GM19043 (cell line): ENCODE results near the gene PACSIN1.

ENCODE experiments used
- ATAC-seq: cut with Tn5 transposase; IDR thresholded peaks from one replicate; pipeline ENCODE4 v1.9.1; 2021; ENCODE audit warnings: low read depth; ENCODE audit not compliant: unreplicated experiment

Gene PACSIN1

GRCh38 chr6:34558172-34558714 is 92.4 kb downstream of the PACSIN1 start:
- no peak for ATAC-seq

GRCh38 chr6:34559651-34560365 is 93.9 kb downstream of the PACSIN1 start:
- no peak for ATAC-seq

GRCh38 chr6:34560366-34561226 is 94.7 kb downstream of the PACSIN1 start:
- ATAC-seq = no peak

- no peak for ATAC-seq
Measured at GRCh38 chr6:34561227-34561530, 95.3 kb downstream of the PACSIN1 start.

GRCh38 chr6:34562350-34562749 is 96.5 kb downstream of the PACSIN1 start:
- no peak for ATAC-seq

GRCh38 chr6:34562861-34563512 is 97.1 kb downstream of the PACSIN1 start:
- ATAC-seq = no peak

GRCh38 chr6:34563513-34563870 is 97.6 kb downstream of the PACSIN1 start:
- no peak for ATAC-seq

GRCh38 chr6:34564181-34564580 is 98.3 kb downstream of the PACSIN1 start:
- ATAC-seq = no peak

- ATAC-seq = no peak
Measured at GRCh38 chr6:34565722-34566137, 99.9 kb downstream of the PACSIN1 start.

GRCh38 chr6:34566830-34567546 is 101.1 kb downstream of the PACSIN1 start:
- no peak for ATAC-seq

GRCh38 chr6:34568341-34569201 is 102.7 kb downstream of the PACSIN1 start:
- no peak for ATAC-seq

- no peak for ATAC-seq
Measured at GRCh38 chr6:34569361-34569973, 103.6 kb downstream of the PACSIN1 start.

GRCh38 chr6:34570066-34570833 is 104.4 kb downstream of the PACSIN1 start:
- no peak for ATAC-seq

- no peak for ATAC-seq
Measured at GRCh38 chr6:34571388-34571787, 105.5 kb downstream of the PACSIN1 start.

- ATAC-seq = no peak
Measured at GRCh38 chr6:34572021-34572420, 106.1 kb downstream of the PACSIN1 start.

- no peak for ATAC-seq
Measured at GRCh38 chr6:34572585-34572984, 106.7 kb downstream of the PACSIN1 start.

- ATAC-seq = no peak
Measured at GRCh38 chr6:34573567-34574183, 107.8 kb downstream of the PACSIN1 start.

GRCh38 chr6:34574647-34575293 is 108.9 kb downstream of the PACSIN1 start:
- ATAC-seq = no peak
